Smooth muscle cell of trachea (primary cell): ENCODE results near the gene DCUN1D4. TPM values are rescaled to one million over a fixed set of nuclear protein-coding genes. Genes with fewer than 3 reads are reported as not detected.

Source experiments
- total RNA-seq: library from RNA; depleted of rRNA; stranded (reverse); fragments of >200 nt; gene quantifications from 2 replicates; pipeline ENCODE4 v1.2.1, GENCODE V29; 2014

Gene DCUN1D4
- 55.1 and 55.4 TPM in 2 replicates for total RNA-seq

GRCh38 chr4:51842554-51843308, at the start of gene DCUN1D4:
Gene DCUN1D4, plus strand, starts transcription at chr4:51843153. Its CDS starts 90 bp downstream, at chr4:51843243.

Other genes starting within 250 kb of the DCUN1D4 start
- gene LRRC66, start 177.2 kb downstream of the DCUN1D4 start, total RNA-seq = 0.83 and 1.5 TPM in 2 replicates
- 27.1 and 47.3 TPM in 2 replicates for gene SGCB, start 195.1 kb downstream of the DCUN1D4 start, total RNA-seq
- 15.4 and 44.8 TPM in 2 replicates for gene SPATA18, start 208.2 kb downstream of the DCUN1D4 start, total RNA-seq